ENCODE measurements around the gene HSD17B2. TPM values are rescaled to one million over a fixed set of nuclear protein-coding genes. Genes with fewer than 3 reads are reported as not detected.

Gene HSD17B2
- total RNA-seq, 2 donors from 2014 or later, result 12.2 to 24.1 TPM

DNA sequence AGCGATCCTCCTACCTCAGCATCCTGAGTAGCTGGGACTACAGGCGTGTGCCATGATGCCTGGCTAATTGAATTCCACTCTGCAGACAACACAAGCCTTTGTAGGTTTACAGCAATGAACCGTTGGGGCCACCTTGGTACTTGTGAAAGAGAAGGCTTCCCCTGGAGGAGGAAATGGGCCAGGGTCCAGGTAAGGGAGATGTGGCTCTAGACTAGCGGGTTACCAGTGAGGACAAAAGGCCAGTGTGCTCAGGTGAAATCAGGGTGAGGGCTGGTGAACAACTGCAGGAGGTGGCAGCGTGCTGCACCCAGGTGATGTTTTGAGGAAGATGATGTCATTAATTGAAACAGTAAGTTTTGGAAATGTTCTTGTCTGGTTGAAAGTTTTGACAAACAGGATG, 30.5 kb upstream of the HSD17B2 start:
- peak; percentile 64 to 83 (median 74) for DNase-seq
- peaks cover 0 to 4% of the 10 kb centered on the region in 2 donors for H3K36me3 ChIP-seq (replicated peaks in 1 of 2; ENCODE audit: insufficient read depth in 1 of 2, low read depth in 2 of 2)
- no peaks in the 10 kb centered on the region for H3K9me3 ChIP-seq
- peak overlapping the region; percentile 48 to 67 (median 64) for H3K27ac ChIP-seq
- no peak for TF ChIP-seq POLR2A (IDR thresholded peaks at IDR 0.05)
- TF ChIP-seq, protein P1, sequence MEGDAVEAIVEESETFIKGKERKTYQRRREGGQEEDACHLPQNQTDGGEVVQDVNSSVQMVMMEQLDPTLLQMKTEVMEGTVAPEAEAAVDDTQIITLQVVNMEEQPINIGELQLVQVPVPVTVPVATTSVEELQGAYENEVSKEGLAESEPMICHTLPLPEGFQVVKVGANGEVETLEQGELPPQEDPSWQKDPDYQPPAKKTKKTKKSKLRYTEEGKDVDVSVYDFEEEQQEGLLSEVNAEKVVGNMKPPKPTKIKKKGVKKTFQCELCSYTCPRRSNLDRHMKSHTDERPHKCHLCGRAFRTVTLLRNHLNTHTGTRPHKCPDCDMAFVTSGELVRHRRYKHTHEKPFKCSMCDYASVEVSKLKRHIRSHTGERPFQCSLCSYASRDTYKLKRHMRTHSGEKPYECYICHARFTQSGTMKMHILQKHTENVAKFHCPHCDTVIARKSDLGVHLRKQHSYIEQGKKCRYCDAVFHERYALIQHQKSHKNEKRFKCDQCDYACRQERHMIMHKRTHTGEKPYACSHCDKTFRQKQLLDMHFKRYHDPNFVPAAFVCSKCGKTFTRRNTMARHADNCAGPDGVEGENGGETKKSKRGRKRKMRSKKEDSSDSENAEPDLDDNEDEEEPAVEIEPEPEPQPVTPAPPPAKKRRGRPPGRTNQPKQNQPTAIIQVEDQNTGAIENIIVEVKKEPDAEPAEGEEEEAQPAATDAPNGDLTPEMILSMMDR (IDR thresholded peaks at IDR 0.05), result no peak
- no peak overlapping the region for H3K4me3 ChIP-seq
- WGBS, 2 donors, result 65 to 71% methylated on average over 5 of the region's 5 CpGs
- intact Hi-C loops (cut with DNase I), result no loop called here
- H3K27me3 ChIP-seq, result no peaks in the 10 kb centered on the region
- H3K4me1 ChIP-seq, result peaks cover 29% of the 10 kb centered on the region
- peak; percentile 90 for ATAC-seq

DNA sequence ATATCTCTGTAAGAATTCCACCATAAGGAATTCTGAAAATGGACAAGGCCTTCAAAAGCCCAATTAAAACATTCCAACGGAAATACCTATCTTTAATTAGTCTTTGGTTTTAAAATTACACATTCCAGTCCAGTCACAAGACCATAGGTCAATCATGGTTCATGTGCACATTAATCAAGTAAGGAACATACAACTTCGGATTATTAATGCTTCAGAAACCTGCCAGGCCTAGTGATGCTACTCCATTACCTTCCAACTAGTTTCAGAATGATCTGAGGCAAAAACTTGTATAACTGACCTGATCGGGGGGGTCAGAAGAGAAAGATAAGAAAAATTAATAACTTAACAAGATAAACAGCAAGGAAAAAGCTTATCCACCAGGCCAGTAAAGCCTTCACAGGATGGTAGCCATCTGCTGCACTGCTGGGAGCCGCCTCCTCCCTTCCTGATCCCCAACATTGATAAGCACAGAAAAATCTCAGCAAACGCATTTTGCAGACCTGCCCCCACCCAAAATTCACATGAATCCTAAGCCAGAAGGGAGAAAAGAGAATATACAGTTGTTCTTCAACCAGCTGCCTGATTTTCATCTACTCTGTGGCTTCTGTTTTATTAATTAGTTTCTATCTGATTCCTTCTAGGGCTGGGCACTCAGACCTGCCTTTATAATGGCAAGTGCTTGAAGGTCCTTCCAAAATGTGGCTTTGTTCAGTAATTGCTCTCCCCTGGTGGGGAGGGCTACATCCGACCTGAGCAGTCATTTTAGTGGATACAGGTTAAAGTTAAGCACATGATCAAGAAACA, 29.8 kb upstream of the HSD17B2 start:
- intact Hi-C loops (cut with DNase I), result no loop called here
- H3K27me3 ChIP-seq, result no peaks in the 10 kb centered on the region
- H3K27ac ChIP-seq, result peak overlapping the region; percentile 10 to 67 (median 56)
- no peaks in the 10 kb centered on the region for H3K9me3 ChIP-seq
- 49 to 51% methylated on average over 6 of the region's 6 CpGs for WGBS, 2 donors
- H3K36me3 ChIP-seq (replicated peaks in 1 of 2; ENCODE audit: insufficient read depth in 1 of 2, low read depth in 2 of 2), result no peaks in the 10 kb centered on the region
- DNase-seq, result peak in 1 of 4 donors; percentile 27
- ATAC-seq, result peak; percentile 84
- H3K4me1 ChIP-seq, result peaks cover 33% of the 10 kb centered on the region
- TF ChIP-seq, protein P1 (IDR thresholded peaks at IDR 0.05), result no peak
- no peak for TF ChIP-seq POLR2A (IDR thresholded peaks at IDR 0.05)
- H3K4me3 ChIP-seq, result no peak overlapping the region

DNA sequence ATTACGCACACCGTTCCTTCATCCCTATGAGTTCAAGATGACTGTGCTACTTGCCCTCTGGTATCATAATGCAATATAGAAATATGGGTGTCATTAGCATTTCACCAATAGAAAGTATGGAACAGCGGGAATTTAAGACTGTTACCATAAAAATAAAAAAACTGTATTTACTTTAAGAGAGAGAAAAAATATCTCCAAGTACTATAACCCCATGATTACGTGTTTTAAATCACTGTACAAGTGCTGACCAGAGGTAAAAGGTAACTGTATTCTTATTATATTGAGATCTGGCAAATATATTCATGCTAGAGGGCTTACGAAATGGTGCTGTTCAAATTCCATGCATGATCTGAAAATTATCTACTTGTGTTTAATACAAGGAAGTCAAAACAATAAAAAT, 29.0 kb upstream of the HSD17B2 start:
- Histone ChIP-seq H3K36me3 (replicated peaks in 1 of 2; ENCODE audit: insufficient read depth in 1 of 2, low read depth in 2 of 2) (no peaks in the 10 kb centered on the region), H3K4me3 (no peak overlapping the region), H3K9me3 (no peaks in the 10 kb centered on the region), H3K4me1 (peaks cover 38% of the 10 kb centered on the region), H3K27me3 (no peaks in the 10 kb centered on the region), H3K27ac (peak overlapping the region in 1 of 4 donors; percentile 67)
- no peak for ATAC-seq
- no peak for TF ChIP-seq POLR2A (IDR thresholded peaks at IDR 0.05)
- TF ChIP-seq, protein P1 (IDR thresholded peaks at IDR 0.05), result no peak
- WGBS, 2 donors, result 89 to 94% methylated on average over 5 of the region's 5 CpGs
- intact Hi-C loops (cut with DNase I), result no loop called here
- no peak for DNase-seq

DNA sequence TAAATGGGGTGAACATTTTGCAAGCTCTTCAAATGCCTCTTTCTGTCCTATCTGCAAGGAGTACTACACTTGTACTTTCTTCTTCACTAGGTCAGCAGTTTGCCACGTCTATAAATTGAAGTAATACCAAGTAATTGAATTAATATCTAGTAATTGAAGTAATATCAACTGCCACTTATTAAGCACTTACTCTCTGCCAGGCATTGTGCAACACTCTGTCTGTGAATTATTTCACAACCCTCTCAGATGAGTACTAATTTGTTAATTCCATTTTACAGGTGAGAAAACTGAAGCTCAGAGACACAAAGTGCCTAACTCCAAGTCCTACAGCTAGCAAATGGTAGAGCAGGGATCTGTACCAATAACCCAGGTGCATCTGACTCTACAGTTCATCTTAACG, 27.9 kb upstream of the HSD17B2 start:
- peaks cover 43% of the 10 kb centered on the region for H3K4me1 ChIP-seq
- no peaks in the 10 kb centered on the region for H3K9me3 ChIP-seq
- WGBS, 2 donors, result 72 to 76% methylated on average over 2 of the region's 2 CpGs
- H3K27ac ChIP-seq, result peak overlapping the region in 1 of 4 donors; percentile 67
- TF ChIP-seq, protein P1 (IDR thresholded peaks at IDR 0.05), result no peak
- TF ChIP-seq POLR2A (IDR thresholded peaks at IDR 0.05), result no peak
- no peaks in the 10 kb centered on the region for H3K36me3 ChIP-seq (replicated peaks in 1 of 2; ENCODE audit: insufficient read depth in 1 of 2, low read depth in 2 of 2)
- DNase-seq, result no peak
- H3K4me3 ChIP-seq, result no peak overlapping the region
- H3K27me3 ChIP-seq, result no peaks in the 10 kb centered on the region
- no peak for ATAC-seq
- intact Hi-C loops (cut with DNase I), result no loop called here
